GM18867 (cell line): ENCODE measurements around the gene COMMD7.
"Not testable (repeated sequence)": the region's sequence is repeated elsewhere in the genome, so short reads cannot be mapped to it uniquely, and the experiment has no call there.

Experiments used
- ATAC-seq: cut with Tn5 transposase; IDR thresholded peaks from one replicate; pipeline ENCODE4 v1.9.1; 2021; ENCODE audit warnings: mild to moderate bottlenecking, moderate library complexity; ENCODE audit not compliant: unreplicated experiment

Gene COMMD7

GRCh38 chr20:32767418-32768198 is 24.3 kb upstream of the COMMD7 start:
- no peak for ATAC-seq

GRCh38 chr20:32765230-32765875 is 22.1 kb upstream of the COMMD7 start:
- not testable (repeated sequence) for ATAC-seq

GRCh38 chr20:32764005-32764960 is 21.0 kb upstream of the COMMD7 start:
- ATAC-seq: no peak

GRCh38 chr20:32763202-32764004 is 20.1 kb upstream of the COMMD7 start:
- no peak for ATAC-seq

- ATAC-seq: peak; percentile 21
Measured at GRCh38 chr20:32762754-32763201, 19.5 kb upstream of the COMMD7 start.

GRCh38 chr20:32761831-32762753 is 18.8 kb upstream of the COMMD7 start, which contains the start of gene DNMT3B:
TSS of gene DNMT3B (plus strand) at chr20:32762385. CDS start at chr20:32780324, 17,939 bp downstream.
- peak; percentile 71 for ATAC-seq

GRCh38 chr20:32761417-32761830 is 18.2 kb upstream of the COMMD7 start:
- ATAC-seq: no peak

GRCh38 chr20:32756156-32756555 is 12.9 kb upstream of the COMMD7 start:
- no peak for ATAC-seq

GRCh38 chr20:32753731-32754130 is 10.5 kb upstream of the COMMD7 start:
- no peak for ATAC-seq

- ATAC-seq: no peak
Measured at GRCh38 chr20:32752458-32753250, 9.4 kb upstream of the COMMD7 start.

GRCh38 chr20:32751702-32752457 is 8.6 kb upstream of the COMMD7 start:
- no peak for ATAC-seq

GRCh38 chr20:32751293-32751692 is 8.0 kb upstream of the COMMD7 start:
- no peak for ATAC-seq

- ATAC-seq: no peak
Measured at GRCh38 chr20:32749914-32750637, 6.8 kb upstream of the COMMD7 start.

GRCh38 chr20:32742322-32743236 is 688 bp downstream of the COMMD7 start:
- no peak for ATAC-seq

- no peak for ATAC-seq
Measured at GRCh38 chr20:32741151-32741550, 2.1 kb downstream of the COMMD7 start.
